Muscle of leg (tissue), 11 donors: ENCODE data around the gene UBE2N. TPM values are rescaled to one million over a fixed set of nuclear protein-coding genes. Genes with fewer than 3 reads are reported as not detected.
A peak's percentile ranks its signal among the peaks of the same experiment; 100 is the strongest.
"Not testable (repeated sequence)": the region's sequence is repeated elsewhere in the genome, so short reads cannot be mapped to it uniquely, and the experiment has no call there.

Source experiments
- DNase-seq: peaks from one replicate; pipeline ENCODE4 v3.0.0; 2013
- H3K27ac ChIP-seq: one replicate; pipeline ENCODE4 v1.5.1; 2013; ENCODE audit warnings: mild to moderate bottlenecking, low read length, control low read depth
- H3K27me3 ChIP-seq: one replicate; pipeline ENCODE4 v1.6.1; 2013; ENCODE audit warnings: low read length; ENCODE audit not compliant: control insufficient read depth, insufficient read depth
- H3K36me3 ChIP-seq: one replicate; pipeline ENCODE4 v1.6.1; 2013; ENCODE audit warnings: low read length; ENCODE audit not compliant: control insufficient read depth, insufficient read depth
- H3K4me1 ChIP-seq: one replicate; pipeline ENCODE4 v1.6.1; 2013; ENCODE audit warnings: low read length; ENCODE audit not compliant: control insufficient read depth, insufficient read depth
- H3K4me3 ChIP-seq: one replicate; pipeline ENCODE4 v1.5.1; 2013; ENCODE audit warnings: low read length, control low read depth
- H3K9me3 ChIP-seq: replicated peaks from 2 replicates; pipeline ENCODE4 v1.6.1; 2013; ENCODE audit warnings: low read depth, low read length; ENCODE audit not compliant: control insufficient read depth
- WGBS: methylation state at CpG from one replicate; pipeline ENCODE4 v1.1.5; 2013; ENCODE audit warnings: missing lambda C conversion rate; ENCODE audit not compliant: insufficient coverage; 5-methylcytosine and 5-hydroxymethylcytosine counted together
- polyA plus RNA-seq, 8 donors: library from polyadenylated mRNA; unstranded; fragments of 120-200 nt; gene quantifications; one replicate each; pipeline versions ENCODE4 v1.2.1 to v1.2.3, GENCODE V29; 2013; ENCODE audit warnings: inconsistent platforms in 1 of 8, low replicate concordance in 1 of 8; ENCODE audit not compliant: insufficient read length in 8 of 8, insufficient read depth in 1 of 8
- total RNA-seq: library from RNA; stranded (reverse); fragments of 120-200 nt; gene quantifications from one replicate; pipeline ENCODE4 v1.2.4, GENCODE V29; 2013

UBE2N gene
- total and polyA plus RNA-seq, 9 donors: 63.7 to 112 (median 103) TPM

DNA sequence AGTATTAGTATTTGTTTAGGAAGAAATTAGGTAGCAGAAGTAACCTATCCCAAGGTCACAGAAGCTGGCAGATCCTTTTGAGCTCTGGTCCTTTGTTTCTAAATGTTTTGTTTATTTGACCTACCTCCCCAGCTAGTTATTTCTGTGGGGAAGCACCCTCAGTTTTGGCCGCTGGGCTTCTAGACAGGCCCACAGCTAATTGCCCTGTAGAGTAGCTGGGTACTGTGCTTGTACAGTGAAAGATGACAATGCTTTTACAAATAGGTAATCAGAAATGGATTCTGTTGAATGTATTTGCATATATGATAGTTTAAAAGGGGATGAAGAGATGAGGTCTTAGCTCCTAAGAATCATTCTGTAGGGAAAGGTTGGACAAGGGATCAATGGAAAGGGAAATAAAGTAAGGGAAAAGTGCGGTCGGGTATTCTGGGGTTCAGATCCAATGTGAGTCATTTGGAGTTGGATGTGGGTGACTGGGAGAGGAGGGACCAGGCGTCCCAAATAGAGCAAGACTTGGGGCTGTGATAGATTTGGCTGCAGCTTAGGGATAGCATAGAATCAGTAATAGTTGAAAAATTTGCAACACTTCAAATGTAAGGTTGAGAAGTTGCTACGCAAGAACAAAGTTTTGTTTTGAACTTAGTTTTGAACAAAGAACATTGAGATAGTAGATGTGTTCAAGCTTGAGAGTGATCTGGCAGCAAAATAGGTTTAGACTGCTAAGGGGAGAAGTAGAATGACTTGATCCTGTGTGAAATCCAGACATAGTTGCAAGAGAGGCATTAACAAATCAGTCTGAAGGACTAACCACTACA, 60.4 kb downstream of the UBE2N start:
- Histone ChIP-seq H3K27ac (peak overlapping the region; percentile 78), H3K4me1 (peaks cover 18% of the 10 kb centered on the region), H3K36me3 (no peaks in the 10 kb centered on the region), H3K27me3 (no peaks in the 10 kb centered on the region), H3K9me3 (no peaks in the 10 kb centered on the region), H3K4me3 (peak overlapping the region; percentile 50)
- 60% methylated on average over 5 of the region's 5 CpGs for WGBS
- DNase-seq: no peak

DNA sequence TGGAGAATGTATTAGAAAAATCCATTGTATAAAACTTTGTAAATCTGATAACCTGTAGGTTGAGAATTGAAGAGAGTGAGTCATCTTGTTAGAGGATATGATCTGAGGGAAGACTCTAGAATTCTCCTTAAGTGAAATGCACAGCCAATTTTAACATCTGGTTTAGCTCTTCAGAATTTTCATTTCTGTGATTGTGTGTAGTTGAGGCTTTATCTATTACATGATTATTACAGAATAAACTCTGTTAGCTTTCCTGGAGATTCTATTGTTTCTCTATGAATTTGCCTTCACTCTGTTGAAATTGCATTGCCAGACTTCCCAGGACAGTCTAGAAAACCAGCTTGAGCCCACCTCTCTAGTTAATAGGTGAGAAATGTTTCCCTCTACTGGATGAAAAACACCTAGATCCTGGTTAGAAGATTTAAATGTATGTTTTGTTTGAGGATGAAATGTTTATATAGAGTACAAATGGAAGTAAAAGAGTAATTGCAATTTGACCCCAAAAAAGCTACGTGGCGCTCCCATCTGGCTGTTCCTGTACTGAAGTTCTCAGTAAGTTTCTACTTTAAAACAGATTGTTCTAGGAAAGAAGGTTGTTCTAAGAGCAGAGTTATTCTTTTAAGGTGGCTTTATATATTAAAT, 61.1 kb downstream of the UBE2N start:
- Histone ChIP-seq H3K27ac (peak overlapping the region; percentile 78), H3K4me3 (peak overlapping the region; percentile 50), H3K27me3 (no peaks in the 10 kb centered on the region), H3K4me1 (peaks cover 23% of the 10 kb centered on the region), H3K9me3 (no peaks in the 10 kb centered on the region), H3K36me3 (no peaks in the 10 kb centered on the region)
- peak; percentile 82 for DNase-seq
- WGBS: no CpG with 5 or more reads among the region's 2 CpGs

DNA sequence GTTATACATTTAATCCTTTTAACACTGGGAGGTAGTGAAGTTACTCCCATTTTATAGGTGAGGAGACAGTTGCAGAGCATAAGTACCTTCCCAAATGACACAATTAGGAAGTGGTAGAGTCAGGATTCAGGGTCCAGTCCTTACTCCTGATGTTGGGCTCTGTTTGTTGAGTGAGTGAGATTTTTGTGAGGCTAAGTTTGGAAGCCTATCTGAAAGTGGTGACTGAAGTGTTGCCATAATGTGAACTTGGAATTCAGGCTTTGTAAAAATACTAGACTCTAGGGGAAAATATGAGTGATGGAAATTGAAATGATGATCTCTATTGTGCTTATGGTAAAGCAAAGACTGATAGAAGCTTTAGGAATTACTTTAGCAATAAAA, 61.8 kb downstream of the UBE2N start:
- no peaks in the 10 kb centered on the region for H3K27me3 ChIP-seq
- peaks cover 23% of the 10 kb centered on the region for H3K4me1 ChIP-seq
- DNase-seq: peak; percentile 68
- H3K4me3 ChIP-seq: peak overlapping the region; percentile 50
- H3K27ac ChIP-seq: peak overlapping the region; percentile 78
- H3K36me3 ChIP-seq: no peaks in the 10 kb centered on the region
- H3K9me3 ChIP-seq: no peaks in the 10 kb centered on the region

DNA sequence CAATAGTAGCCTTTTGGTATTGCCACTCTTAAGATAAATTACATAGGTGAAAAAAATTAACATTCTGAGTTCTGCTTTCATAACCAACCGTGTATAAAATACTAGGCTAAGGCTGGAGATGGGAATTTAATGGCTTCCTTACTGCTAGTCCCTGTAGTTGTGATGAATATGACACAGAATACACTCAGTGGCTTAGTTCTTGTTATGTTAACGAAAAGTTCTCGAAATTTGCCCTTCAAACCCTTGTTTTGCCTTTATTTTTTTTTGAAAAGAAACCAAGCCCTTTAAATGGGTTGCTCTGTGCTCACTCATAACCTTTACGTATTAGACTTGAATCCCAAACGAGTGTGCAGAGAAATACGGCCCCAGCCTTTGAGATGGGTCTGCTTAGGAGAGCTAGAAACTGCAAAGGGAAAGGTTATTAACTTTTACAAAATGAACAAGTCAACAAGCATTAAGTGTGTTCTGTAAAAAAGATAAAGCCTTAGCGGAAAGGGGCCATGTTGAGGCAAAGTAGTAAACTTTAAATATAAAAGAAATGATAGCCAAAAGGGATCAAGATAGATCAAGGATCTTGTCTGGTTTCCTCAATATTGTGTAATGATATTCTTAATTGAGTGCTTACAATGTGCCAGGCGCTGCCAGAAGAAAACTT, 62.3 kb downstream of the UBE2N start:
- Histone ChIP-seq H3K27ac (peak overlapping the region; percentile 78), H3K4me1 (peaks cover 23% of the 10 kb centered on the region), H3K9me3 (no peaks in the 10 kb centered on the region), H3K36me3 (no peaks in the 10 kb centered on the region), H3K4me3 (peak overlapping the region; percentile 50), H3K27me3 (no peaks in the 10 kb centered on the region)
- no CpG with 5 or more reads among the region's 8 CpGs for WGBS
- DNase-seq: peak; percentile 54

DNA sequence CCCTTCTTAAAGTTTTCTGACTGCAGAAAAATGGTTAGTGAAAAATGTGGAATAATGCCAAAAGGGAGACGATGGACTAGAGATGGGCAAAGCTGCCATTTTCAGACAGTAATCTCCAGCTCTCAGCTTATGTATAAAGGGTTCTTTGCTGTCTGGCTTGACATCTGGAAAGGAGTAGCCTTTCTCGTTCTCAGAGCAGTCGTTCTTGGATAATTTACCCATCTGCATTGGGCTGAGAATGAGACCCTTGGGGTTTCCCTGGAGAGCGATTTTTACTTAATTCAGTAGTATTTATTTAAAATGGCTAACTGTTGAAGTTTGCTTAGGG, 62.8 kb downstream of the UBE2N start:
- Histone ChIP-seq H3K27ac (peak overlapping the region; percentile 78), H3K27me3 (no peaks in the 10 kb centered on the region), H3K4me1 (peaks cover 25% of the 10 kb centered on the region), H3K4me3 (peak overlapping the region; percentile 50), H3K36me3 (no peaks in the 10 kb centered on the region), H3K9me3 (no peaks in the 10 kb centered on the region)
- no CpG with 5 or more reads among the region's 4 CpGs for WGBS
- peak; percentile 89 for DNase-seq

DNA sequence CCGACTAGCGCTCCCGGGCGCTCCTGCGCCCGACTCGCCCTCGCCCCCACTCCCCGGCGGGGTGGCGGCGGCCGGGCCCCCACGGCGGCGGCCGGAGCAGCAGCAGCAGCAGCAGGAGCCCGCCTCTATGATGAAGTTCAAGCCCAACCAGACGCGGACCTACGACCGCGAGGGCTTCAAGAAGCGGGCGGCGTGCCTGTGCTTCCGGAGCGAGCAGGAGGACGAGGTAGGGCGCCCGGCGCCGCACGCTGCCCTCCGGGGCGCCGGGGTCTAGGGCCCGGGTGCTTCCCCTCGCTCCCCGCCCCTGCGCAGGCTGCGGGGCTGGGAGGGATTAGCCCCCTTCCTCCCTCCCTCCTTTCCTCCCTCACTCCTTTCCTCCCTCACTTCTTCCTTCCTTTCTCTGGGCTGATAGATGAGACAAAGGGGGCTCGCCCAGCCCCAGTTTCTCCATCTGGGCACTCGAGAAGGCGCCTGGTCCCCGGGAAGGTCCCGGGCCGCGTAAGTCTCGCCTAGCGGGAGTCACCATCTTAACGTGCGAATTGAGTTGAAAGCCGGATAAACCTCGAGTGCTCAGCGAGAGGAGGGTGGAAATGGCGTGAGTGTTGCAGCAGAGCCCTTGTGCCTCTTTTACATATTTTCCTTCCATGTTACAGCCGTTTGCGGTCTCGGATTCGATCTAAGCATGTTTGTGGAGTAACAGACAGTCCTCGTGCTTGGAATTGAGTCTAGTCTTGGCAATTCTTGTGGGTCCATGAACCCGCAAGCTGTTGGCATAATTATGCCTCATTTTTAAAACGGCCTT, 63.4 kb downstream of the UBE2N start:
- 0% methylated on average over 28 of the region's 64 CpGs for WGBS
- peaks cover 25% of the 10 kb centered on the region for H3K4me1 ChIP-seq
- DNase-seq: peak; percentile 77

DNA sequence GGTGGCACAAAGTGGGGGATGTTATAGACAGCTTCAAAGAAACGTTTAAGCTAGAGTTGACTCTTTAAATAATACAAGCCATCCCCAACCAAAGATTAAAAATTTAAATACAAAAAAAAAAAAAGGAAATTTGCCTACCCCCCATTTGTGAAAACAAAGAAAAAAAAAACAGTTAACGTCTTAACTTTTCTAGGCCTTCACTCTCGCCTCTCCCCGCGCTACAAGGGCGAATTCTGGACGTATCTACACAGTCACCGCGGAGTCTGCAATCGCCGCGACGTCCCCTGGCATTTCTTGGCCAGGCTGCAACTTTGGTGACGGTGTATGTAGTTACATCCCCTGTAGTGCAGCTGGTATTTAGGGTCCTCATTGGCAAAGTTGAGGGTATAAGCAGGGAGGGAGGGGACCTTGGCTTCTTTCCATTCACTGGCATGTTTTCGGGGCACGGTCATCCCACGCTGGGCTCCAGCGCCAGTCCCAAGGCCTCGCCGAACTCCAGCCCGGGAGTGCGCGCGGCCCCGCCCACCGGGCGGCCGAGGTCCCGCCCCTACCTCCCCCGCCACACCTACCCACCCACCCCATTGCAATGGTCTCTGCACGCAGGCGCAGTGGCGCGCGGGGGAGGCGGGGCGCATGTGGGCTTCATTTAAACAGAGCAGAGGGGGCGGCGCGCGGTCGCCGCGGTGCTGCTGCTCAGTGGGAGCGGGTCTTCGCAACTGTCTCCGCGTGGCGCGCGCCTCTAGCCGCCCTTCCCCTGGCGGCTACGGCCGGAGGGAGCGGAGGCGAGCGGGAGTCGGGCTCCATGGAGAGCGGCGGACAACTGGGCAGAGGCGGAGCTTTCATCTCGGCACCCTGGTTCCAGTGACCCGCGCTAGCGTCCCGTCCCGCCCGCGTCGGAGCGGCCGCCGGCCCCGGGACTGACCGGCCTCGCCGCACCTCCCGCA, 64.2 kb downstream of the UBE2N start, which contains the start of gene NUDT4:
NUDT4 (plus strand) TSS at position 674 of the 944 bp plus-strand sequence. CDS start 398 bp downstream, outside the sequence.
- peaks cover 25% of the 10 kb centered on the region for H3K4me1 ChIP-seq
- DNase-seq: peak; percentile 98
- peak within 1 kb of the TSS; percentile 87 for H3K27ac ChIP-seq
- H3K4me3 ChIP-seq: peak within 1 kb of the TSS; percentile 63
- no peaks in the 10 kb centered on the region for H3K27me3 ChIP-seq
- WGBS: 0% methylated on average over 27 of the region's 79 CpGs
- H3K9me3 ChIP-seq: no peaks in the 10 kb centered on the region
- H3K36me3 ChIP-seq: no peaks in the 10 kb centered on the region

More for the DNA sequence above, 63.4 kb downstream of the UBE2N start:
- peak overlapping the region; percentile 50 for H3K4me3 ChIP-seq
- not testable (repeated sequence) for H3K9me3 ChIP-seq, H3K27me3 ChIP-seq, H3K36me3 ChIP-seq
- H3K27ac ChIP-seq: peak overlapping the region; percentile 78

DNA sequence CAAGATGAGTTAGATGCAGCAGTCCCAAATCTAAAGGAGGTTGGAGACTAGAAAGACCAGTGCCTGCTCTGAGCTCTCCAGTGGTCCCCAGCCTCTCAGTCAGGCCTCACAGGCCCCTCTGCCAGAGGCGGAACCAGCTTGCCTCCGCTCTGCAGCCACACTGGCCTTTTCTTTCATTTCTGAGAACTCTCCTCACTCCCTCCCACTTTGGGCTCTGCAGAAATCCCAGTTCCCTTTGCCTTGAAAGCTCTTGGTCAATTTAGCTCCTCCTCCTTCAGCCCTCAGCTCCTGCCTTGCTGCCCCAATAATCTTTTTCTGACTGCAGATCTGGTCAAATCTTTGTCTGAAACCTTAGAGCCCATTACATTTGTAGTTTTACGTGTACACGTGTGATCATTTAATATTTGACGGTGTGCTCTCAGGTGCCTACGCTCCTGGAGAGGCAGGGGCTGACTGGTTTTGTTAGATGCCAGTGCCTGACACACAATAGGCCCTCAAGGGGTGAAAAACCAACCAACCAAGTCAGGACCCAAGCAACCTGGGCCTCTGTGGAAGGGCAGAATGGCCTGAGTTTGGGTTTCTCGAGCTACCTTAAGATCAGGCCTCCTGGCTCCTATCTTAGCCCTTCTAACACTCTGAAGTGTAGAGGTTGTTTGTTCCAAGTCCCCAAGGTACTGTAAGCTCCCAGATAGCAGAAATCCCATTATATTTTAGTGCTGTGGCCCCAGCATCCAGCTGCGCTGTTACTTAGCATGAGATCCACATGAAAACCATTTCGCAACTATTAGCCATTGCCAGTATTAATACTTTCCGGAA, 65.1 kb downstream of the UBE2N start:
- H3K4me3 ChIP-seq: peak overlapping the region; percentile 63
- H3K9me3 ChIP-seq: no peaks in the 10 kb centered on the region
- peak overlapping the region; percentile 87 for H3K27ac ChIP-seq
- DNase-seq: peak; percentile 73
- H3K4me1 ChIP-seq: peaks cover 23% of the 10 kb centered on the region
- no peaks in the 10 kb centered on the region for H3K27me3 ChIP-seq
- 51% methylated on average over 6 of the region's 10 CpGs for WGBS
- H3K36me3 ChIP-seq: no peaks in the 10 kb centered on the region
